ENCODE data around the gene NAA35. TPM values are rescaled to one million over a fixed set of nuclear protein-coding genes. Genes with fewer than 3 reads are reported as not detected.

The NAA35 gene
- total RNA-seq, 1 donor from 2014 or later = 20.1 TPM

GRCh38 chr9:86061972-86062739 lies 121.2 kb downstream of the NAA35 start:
- Histone ChIP-seq H3K4me3 (no peak overlapping the region), H3K36me3 (no peaks in the 10 kb centered on the region), H3K27me3 (no peaks in the 10 kb centered on the region), H3K4me1 (no peaks in the 10 kb centered on the region), H3K9me3 (no peaks in the 10 kb centered on the region), H3K27ac (no peak overlapping the region)
- TF ChIP-seq POLR2AphosphoS5 (IDR thresholded peaks at IDR 0.05; ENCODE audit: insufficient read depth in 1 of 2, low read depth in 1 of 2) (no peak), POLR2A (IDR thresholded peaks at IDR 0.05) (no peak), CTCF (IDR thresholded peaks at IDR 0.05) (no peak)
- intact Hi-C loops (cut with DNase I) = no loop called here
- no peak for DNase-seq (ENCODE audit: extremely low spot score in 2 of 2)

GRCh38 chr9:86062845-86063693 lies 122.1 kb downstream of the NAA35 start:
- TF ChIP-seq CTCF (IDR thresholded peaks at IDR 0.05) (no peak), POLR2AphosphoS5 (IDR thresholded peaks at IDR 0.05; ENCODE audit: insufficient read depth in 1 of 2, low read depth in 1 of 2) (no peak), POLR2A (IDR thresholded peaks at IDR 0.05) (no peak)
- H3K4me1 ChIP-seq = no peaks in the 10 kb centered on the region
- intact Hi-C loops (cut with DNase I) = no loop called here
- no peaks in the 10 kb centered on the region for H3K36me3 ChIP-seq
- DNase-seq (ENCODE audit: extremely low spot score in 2 of 2) = no peak
- H3K9me3 ChIP-seq = no peaks in the 10 kb centered on the region
- no peaks in the 10 kb centered on the region for H3K27me3 ChIP-seq
- H3K27ac ChIP-seq = no peak overlapping the region
- no peak overlapping the region for H3K4me3 ChIP-seq

GRCh38 chr9:86064220-86064619 lies 123.3 kb downstream of the NAA35 start:
- Histone ChIP-seq H3K27me3 (no peaks in the 10 kb centered on the region), H3K4me3 (no peak overlapping the region), H3K9me3 (no peaks in the 10 kb centered on the region), H3K36me3 (no peaks in the 10 kb centered on the region), H3K27ac (no peak overlapping the region), H3K4me1 (no peaks in the 10 kb centered on the region)
- DNase-seq (ENCODE audit: extremely low spot score in 2 of 2) = no peak
- intact Hi-C loops (cut with DNase I) = no loop called here
- no peak for TF ChIP-seq POLR2AphosphoS5 (IDR thresholded peaks at IDR 0.05; ENCODE audit: insufficient read depth in 1 of 2, low read depth in 1 of 2)

- H3K27ac ChIP-seq = no peak overlapping the region
- TF ChIP-seq POLR2AphosphoS5 (IDR thresholded peaks at IDR 0.05; ENCODE audit: insufficient read depth in 1 of 2, low read depth in 1 of 2) (no peak), POLR2A (IDR thresholded peaks at IDR 0.05) (no peak), CTCF (IDR thresholded peaks at IDR 0.05) (no peak)
These were observed 128.4 kb downstream of the NAA35 start for GRCh38 chr9:86069206-86069869.

More at GRCh38 chr9:86069206-86069869, 128.4 kb downstream of the NAA35 start:
- H3K36me3 ChIP-seq = no peaks in the 10 kb centered on the region
- no peaks in the 10 kb centered on the region for H3K27me3 ChIP-seq
- H3K9me3 ChIP-seq = no peaks in the 10 kb centered on the region
- no peaks in the 10 kb centered on the region for H3K4me1 ChIP-seq
- DNase-seq (ENCODE audit: extremely low spot score in 2 of 2) = no peak
- no peak overlapping the region for H3K4me3 ChIP-seq
- intact Hi-C loops (cut with DNase I) = no loop called here

Other genes with a start within 250 kb of the NAA35 start
- gene AGTPBP1, start 199.2 kb upstream of the NAA35 start, total RNA-seq = 12.3 TPM
- gene GOLM1, start 158.4 kb downstream of the NAA35 start, total RNA-seq = 14.7 TPM

Data from vagina (tissue), 2 donors.